Astrocyte of the spinal cord (primary cell): ENCODE data around the gene NADSYN1.
"Not testable (repeated sequence)": the region's sequence is repeated elsewhere in the genome, so short reads cannot be mapped to it uniquely, and the experiment has no call there.

Experiments
- DNase-seq: peaks from one replicate; pipeline ENCODE4 v3.0.0; 2011; ENCODE audit warnings: low read depth, low spot score
- H3K4me3 ChIP-seq: 2 replicates; pipeline ENCODE4 v1.5.1; 2011; ENCODE audit warnings: low read depth, mild to moderate bottlenecking, low read length, moderate library complexity
- CTCF ChIP-seq: IDR thresholded peaks from 2 replicates; pipeline ENCODE4 v1.5.1; 2012; ENCODE audit warnings: low read depth, mild to moderate bottlenecking, low read length, inconsistent platforms
- in situ Hi-C: cut with HindIII; loops from 2 replicates; pipeline ENCODE4 v1.10.0; 2017; ENCODE audit warnings: low sequenced_read_pairs

The NADSYN1 gene

GRCh38 chr11:71507102-71507501 is 54.1 kb downstream of the NADSYN1 start:
- H3K4me3 ChIP-seq, result no peak overlapping the region
- in situ Hi-C loops, result no loop called here
- TF ChIP-seq CTCF, result no peak
- DNase-seq, result no peak

GRCh38 chr11:71518506-71519471 is 65.8 kb downstream of the NADSYN1 start:
- H3K4me3 ChIP-seq, result no peak overlapping the region
- in situ Hi-C loops, result no loop called here
- DNase-seq, result no peak
- no peak for TF ChIP-seq CTCF

- no peak overlapping the region for H3K4me3 ChIP-seq
- in situ Hi-C loops, result no loop called here
- no peak for TF ChIP-seq CTCF
- no peak for DNase-seq
These were observed 66.5 kb downstream of the NADSYN1 start for GRCh38 chr11:71519546-71519945.

- in situ Hi-C loops, result no loop called here
- no peak for TF ChIP-seq CTCF
- DNase-seq, result no peak
- H3K4me3 ChIP-seq, result no peak overlapping the region
These were observed 72.4 kb downstream of the NADSYN1 start for GRCh38 chr11:71525188-71525937.

GRCh38 chr11:71525938-71526495 is 73.0 kb downstream of the NADSYN1 start:
- no peak for TF ChIP-seq CTCF
- no peak overlapping the region for H3K4me3 ChIP-seq
- in situ Hi-C loops, result no loop called here
- no peak for DNase-seq

GRCh38 chr11:71526796-71527575 is 74.0 kb downstream of the NADSYN1 start, which contains the start of gene KRTAP5-7:
Gene KRTAP5-7, plus strand, starts transcription at chr11:71527267. Its CDS starts 34 bp downstream, at chr11:71527301.
- in situ Hi-C loops, H3K4me3 ChIP-seq, DNase-seq: not testable (repeated sequence)
